Endodermal cell (in vitro differentiated cells): ENCODE data around the gene ISY1. TPM values are rescaled to one million over a fixed set of nuclear protein-coding genes. Genes with fewer than 3 reads are reported as not detected.
A peak's percentile ranks its signal among the peaks of the same experiment; 100 is the strongest.

ENCODE experiments used
- DNase-seq: peaks from one replicate; pipeline ENCODE4 v3.0.0-alpha.2; 2017
- H3K27ac ChIP-seq: 2 replicates; pipeline ENCODE4 v1.5.1; 2013; ENCODE audit warnings: mild to moderate bottlenecking, low read depth, low read length, moderate library complexity
- H3K27me3 ChIP-seq: 2 replicates; pipeline ENCODE4 v1.6.1; 2013; ENCODE audit warnings: mild to moderate bottlenecking, low read length, moderate library complexity; ENCODE audit not compliant: insufficient read depth, control insufficient read depth, poor library complexity, severe bottlenecking
- H3K36me3 ChIP-seq: 2 replicates; pipeline ENCODE4 v1.7.0; 2013; ENCODE audit warnings: mild to moderate bottlenecking, low read length, moderate library complexity; ENCODE audit not compliant: control insufficient read depth, insufficient read depth
- H3K4me1 ChIP-seq: one replicate; pipeline ENCODE4 v1.7.0; 2013; ENCODE audit warnings: low read length; ENCODE audit not compliant: control insufficient read depth, insufficient read depth
- H3K4me3 ChIP-seq: 2 replicates; pipeline ENCODE4 v1.5.1; 2013; ENCODE audit warnings: mild to moderate bottlenecking, low read length, moderate library complexity
- H3K9ac ChIP-seq: 2 replicates; pipeline ENCODE4 v1.6.1; 2013; ENCODE audit warnings: mild to moderate bottlenecking, low read length, moderate library complexity; ENCODE audit not compliant: poor library complexity, severe bottlenecking; ENCODE audit errors: extremely low read depth
- H3K9me3 ChIP-seq: 2 replicates; pipeline ENCODE4 v1.6.1; 2013; ENCODE audit warnings: mild to moderate bottlenecking, low read length, moderate library complexity; ENCODE audit not compliant: control insufficient read depth
- H3K27ac Mint-ChIP-seq: 2 replicates; pipeline ENCODE4 v1.8.0; 2020; ENCODE audit warnings: mixed read lengths
- H3K27me3 Mint-ChIP-seq: 2 replicates; pipeline ENCODE4 v1.8.0; 2021; ENCODE audit warnings: mild to moderate bottlenecking, mixed read lengths; ENCODE audit not compliant: insufficient read depth
- H3K36me3 Mint-ChIP-seq: 2 replicates; pipeline ENCODE4 v1.8.0; 2020; ENCODE audit warnings: low read depth, mixed read lengths
- H3K4me1 Mint-ChIP-seq: 2 replicates; pipeline ENCODE4 v1.8.0; 2020; ENCODE audit warnings: mixed read lengths
- H3K4me3 Mint-ChIP-seq: 2 replicates; pipeline ENCODE4 v1.8.0; 2020; ENCODE audit warnings: mild to moderate bottlenecking, moderate library complexity, mixed read lengths
- H3K9me3 Mint-ChIP-seq: 2 replicates; pipeline ENCODE4 v1.8.0; 2020; ENCODE audit warnings: mild to moderate bottlenecking, mixed read lengths
- WGBS, 2 experiments: methylation state at CpG; one replicate each; pipeline versions ENCODE4 v1.1.5 to v1.1.7; 2013; ENCODE audit warnings: missing lambda C conversion rate in 2 of 2, mixed read lengths in 1 of 2; ENCODE audit not compliant: insufficient coverage in 1 of 2, insufficient read length in 1 of 2; 5-methylcytosine and 5-hydroxymethylcytosine counted together
- total RNA-seq, 2 donors: library from RNA; stranded (reverse); fragmentation: NEBNext Ultra II Directional in 1 of 2; extraction: Animal tissue kit (Norgen Biotek cat#: 25700) in 1 of 2; gene quantifications; 2 replicates in 1 of 2; 3 replicates in 1 of 2; pipeline ENCODE4 v1.2.1, GENCODE V29; 2021
- TF ChIP-seq, protein P1 (sequence below): fragments of 200-600 bp; sonication (generic); conservative IDR thresholded peaks from 2 replicates; pipeline ENCODE4 v1.5.0; 2021; ENCODE audit warnings: antibody characterized with exemption, mild to moderate bottlenecking

The ISY1 gene
- total RNA-seq, 2 donors from 2014 or later, result 28.9 to 32.9 TPM

- peaks cover 38% of the 10 kb centered on the region for H3K36me3 Mint-ChIP-seq
- H3K27me3 Mint-ChIP-seq, result no peaks in the 10 kb centered on the region
- TF ChIP-seq, protein P1, sequence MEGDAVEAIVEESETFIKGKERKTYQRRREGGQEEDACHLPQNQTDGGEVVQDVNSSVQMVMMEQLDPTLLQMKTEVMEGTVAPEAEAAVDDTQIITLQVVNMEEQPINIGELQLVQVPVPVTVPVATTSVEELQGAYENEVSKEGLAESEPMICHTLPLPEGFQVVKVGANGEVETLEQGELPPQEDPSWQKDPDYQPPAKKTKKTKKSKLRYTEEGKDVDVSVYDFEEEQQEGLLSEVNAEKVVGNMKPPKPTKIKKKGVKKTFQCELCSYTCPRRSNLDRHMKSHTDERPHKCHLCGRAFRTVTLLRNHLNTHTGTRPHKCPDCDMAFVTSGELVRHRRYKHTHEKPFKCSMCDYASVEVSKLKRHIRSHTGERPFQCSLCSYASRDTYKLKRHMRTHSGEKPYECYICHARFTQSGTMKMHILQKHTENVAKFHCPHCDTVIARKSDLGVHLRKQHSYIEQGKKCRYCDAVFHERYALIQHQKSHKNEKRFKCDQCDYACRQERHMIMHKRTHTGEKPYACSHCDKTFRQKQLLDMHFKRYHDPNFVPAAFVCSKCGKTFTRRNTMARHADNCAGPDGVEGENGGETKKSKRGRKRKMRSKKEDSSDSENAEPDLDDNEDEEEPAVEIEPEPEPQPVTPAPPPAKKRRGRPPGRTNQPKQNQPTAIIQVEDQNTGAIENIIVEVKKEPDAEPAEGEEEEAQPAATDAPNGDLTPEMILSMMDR, result no peak
- Histone ChIP-seq H3K4me3 (no peak overlapping the region), H3K27ac (no peak overlapping the region), H3K9me3 (no peaks in the 10 kb centered on the region), H3K9ac (no peak overlapping the region), H3K36me3 (peaks cover 34% of the 10 kb centered on the region), H3K27me3 (no peaks in the 10 kb centered on the region), H3K4me1 (peaks cover 5% of the 10 kb centered on the region)
- DNase-seq, result no peak
- H3K9me3 Mint-ChIP-seq, result no peaks in the 10 kb centered on the region
- 97% methylated on average over 7 of the region's 7 CpGs for WGBS, 2 experiments
- H3K4me1 Mint-ChIP-seq, result peaks cover 15% of the 10 kb centered on the region
- H3K4me3 Mint-ChIP-seq, result no peak overlapping the region
- no peak overlapping the region for H3K27ac Mint-ChIP-seq
These were observed 3.6 kb upstream of the ISY1 start for GRCh38 chr3:129164500-129164899.

DNA sequence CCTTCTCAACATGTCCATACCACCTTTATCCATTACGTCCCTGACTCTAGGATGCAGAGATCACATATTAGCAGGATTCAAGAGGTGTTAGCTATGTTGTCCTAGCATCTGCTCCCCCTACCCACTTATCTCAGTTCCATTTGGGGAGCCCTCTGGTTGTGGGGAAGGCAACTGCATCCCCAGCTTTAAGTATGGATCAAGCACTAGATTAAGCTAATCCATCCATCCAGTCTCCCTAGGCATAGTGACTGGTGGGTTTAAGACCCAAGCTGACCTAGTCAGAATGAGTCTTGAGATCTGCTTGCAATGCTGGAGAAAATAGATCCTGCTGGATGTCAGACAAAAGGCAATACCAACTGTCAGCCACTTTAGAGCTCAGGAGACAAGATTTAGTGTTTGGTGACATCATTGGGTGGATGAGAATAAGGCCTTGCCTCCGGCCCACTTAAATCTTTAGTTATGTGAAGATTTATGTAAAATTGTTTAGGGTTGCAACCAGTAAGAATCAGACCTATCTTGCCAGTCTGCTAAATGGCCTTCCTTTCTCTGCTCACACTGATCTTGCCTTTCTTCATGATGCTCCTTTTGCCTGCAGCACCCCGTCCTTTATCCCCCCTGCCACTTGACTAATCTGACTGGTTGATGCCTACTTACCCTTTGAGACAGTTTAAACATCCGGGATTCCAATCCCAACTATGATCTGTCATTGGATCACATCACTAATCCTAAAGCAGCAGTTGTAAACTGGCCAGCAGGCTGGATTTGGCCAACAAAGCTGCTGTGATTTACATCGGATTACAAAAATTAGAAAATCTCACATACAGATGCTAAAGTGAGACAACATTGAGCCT, 2.1 kb upstream of the ISY1 start:
- no peaks in the 10 kb centered on the region for H3K27me3 ChIP-seq
- H3K27me3 Mint-ChIP-seq, result no peaks in the 10 kb centered on the region
- no peak overlapping the region for H3K27ac ChIP-seq
- WGBS, 2 experiments, result 85 to 100% methylated on average over 3 to 5 of the region's 5 CpGs
- peak overlapping the region; percentile 100 for H3K27ac Mint-ChIP-seq
- peak overlapping the region; percentile 79 for H3K4me3 Mint-ChIP-seq
- TF ChIP-seq, protein P1, result peak; percentile 60
- DNase-seq, result peak; percentile 58
- H3K9ac ChIP-seq, result no peak overlapping the region
- peak overlapping the region; percentile 90 for H3K4me3 ChIP-seq
- H3K9me3 ChIP-seq, result no peaks in the 10 kb centered on the region
- H3K36me3 Mint-ChIP-seq, result peaks cover 32% of the 10 kb centered on the region
- H3K36me3 ChIP-seq, result peaks cover 33% of the 10 kb centered on the region
- H3K4me1 Mint-ChIP-seq, result peaks cover 16% of the 10 kb centered on the region
- peaks cover 8% of the 10 kb centered on the region for H3K4me1 ChIP-seq
- H3K9me3 Mint-ChIP-seq, result no peaks in the 10 kb centered on the region

GRCh38 chr3:129161860-129162271, 1.0 kb upstream of the ISY1 start:
- H3K27me3 Mint-ChIP-seq, result no peaks in the 10 kb centered on the region
- DNase-seq, result peak; percentile 75
- TF ChIP-seq, protein P1, result peak; percentile 19

More at GRCh38 chr3:129161860-129162271, 1.0 kb upstream of the ISY1 start:
- Mint-ChIP-seq H3K27ac (peak overlapping the region; percentile 100), H3K9me3 (no peaks in the 10 kb centered on the region), H3K4me3 (peak overlapping the region; percentile 79), H3K36me3 (peaks cover 25% of the 10 kb centered on the region), H3K4me1 (peaks cover 16% of the 10 kb centered on the region)
- H3K36me3 ChIP-seq, result peaks cover 28% of the 10 kb centered on the region
- H3K9me3 ChIP-seq, result no peaks in the 10 kb centered on the region
- H3K27ac ChIP-seq, result peak overlapping the region; percentile 98
- no peaks in the 10 kb centered on the region for H3K27me3 ChIP-seq
- 7 to 11% methylated on average over 7 to 12 of the region's 12 CpGs for WGBS, 2 experiments
- peaks cover 8% of the 10 kb centered on the region for H3K4me1 ChIP-seq
- peak overlapping the region; percentile 96 for H3K9ac ChIP-seq
- peak overlapping the region; percentile 90 for H3K4me3 ChIP-seq
